ES-I3 (cell line): ENCODE results near the gene FAM161A.
"Not testable (repeated sequence)": the region's sequence is repeated elsewhere in the genome, so short reads cannot be mapped to it uniquely, and the experiment has no call there.

Source experiments
- H3K36me3 ChIP-seq: 2 replicates; pipeline ENCODE4 v1.6.1; 2013; ENCODE audit warnings: mild to moderate bottlenecking, low read length, control low read depth, moderate library complexity; ENCODE audit not compliant: insufficient read depth
- H3K4me1 ChIP-seq: 2 replicates; pipeline ENCODE4 v1.6.1; 2013; ENCODE audit warnings: mild to moderate bottlenecking, control low read depth, low read length; ENCODE audit not compliant: insufficient read depth
- H3K9ac ChIP-seq: 2 replicates; pipeline ENCODE4 v1.6.1; 2013; ENCODE audit warnings: low read depth, mild to moderate bottlenecking, low read length, moderate library complexity
- H3K9me3 ChIP-seq: 2 replicates; pipeline ENCODE4 v1.6.1; 2013; ENCODE audit warnings: mild to moderate bottlenecking, low read length, moderate library complexity; ENCODE audit not compliant: control insufficient read depth, insufficient read depth

Gene FAM161A

GRCh38 chr2:61811821-61812220, 42.0 kb downstream of the FAM161A start:
- H3K9ac ChIP-seq = no peak overlapping the region
- H3K4me1 ChIP-seq = no peaks in the 10 kb centered on the region
- no peaks in the 10 kb centered on the region for H3K36me3 ChIP-seq
- H3K9me3 ChIP-seq = no peaks in the 10 kb centered on the region

- H3K9ac ChIP-seq, H3K9me3 ChIP-seq, H3K4me1 ChIP-seq, H3K36me3 ChIP-seq: not testable (repeated sequence)
Observed at GRCh38 chr2:61810203-61810602, 43.7 kb downstream of the FAM161A start.

- H3K9me3 ChIP-seq = not testable (repeated sequence)
Observed at GRCh38 chr2:61808693-61809092, 45.2 kb downstream of the FAM161A start.

GRCh38 chr2:61807036-61807757, 46.7 kb downstream of the FAM161A start:
- Histone ChIP-seq H3K4me1 (no peaks in the 10 kb centered on the region), H3K9me3 (no peaks in the 10 kb centered on the region)

More at GRCh38 chr2:61808693-61809092, 45.2 kb downstream of the FAM161A start:
- H3K36me3 ChIP-seq, H3K9ac ChIP-seq, H3K4me1 ChIP-seq: not testable (repeated sequence)

GRCh38 chr2:61802548-61802947, 51.3 kb downstream of the FAM161A start:
- no peaks in the 10 kb centered on the region for H3K9me3 ChIP-seq
- H3K4me1 ChIP-seq = no peaks in the 10 kb centered on the region
- H3K36me3 ChIP-seq = no peaks in the 10 kb centered on the region
- no peak overlapping the region for H3K9ac ChIP-seq

More at GRCh38 chr2:61807036-61807757, 46.7 kb downstream of the FAM161A start:
- Histone ChIP-seq H3K36me3 (no peaks in the 10 kb centered on the region), H3K9ac (no peak overlapping the region)

GRCh38 chr2:61799099-61799498, 54.8 kb downstream of the FAM161A start:
- H3K9me3 ChIP-seq = no peaks in the 10 kb centered on the region
- H3K9ac ChIP-seq = no peak overlapping the region
- no peaks in the 10 kb centered on the region for H3K4me1 ChIP-seq
- H3K36me3 ChIP-seq = no peaks in the 10 kb centered on the region

GRCh38 chr2:61797446-61797845, 56.4 kb downstream of the FAM161A start:
- H3K4me1 ChIP-seq, H3K9me3 ChIP-seq: not testable (repeated sequence)

GRCh38 chr2:61795408-61795807, 58.5 kb downstream of the FAM161A start:
- Histone ChIP-seq H3K9ac (no peak overlapping the region), H3K9me3 (no peaks in the 10 kb centered on the region), H3K36me3 (no peaks in the 10 kb centered on the region), H3K4me1 (no peaks in the 10 kb centered on the region)

More at GRCh38 chr2:61797446-61797845, 56.4 kb downstream of the FAM161A start:
- H3K36me3 ChIP-seq, H3K9ac ChIP-seq: not testable (repeated sequence)

- Histone ChIP-seq H3K9me3 (no peaks in the 10 kb centered on the region), H3K4me1 (no peaks in the 10 kb centered on the region), H3K9ac (peak overlapping the region; percentile 62; the same call in 1 of the 2 replicates), H3K36me3 (no peaks in the 10 kb centered on the region)
Observed at GRCh38 chr2:61793389-61793836, 60.4 kb downstream of the FAM161A start.

GRCh38 chr2:61792355-61792890, 61.4 kb downstream of the FAM161A start:
- H3K9ac ChIP-seq = no peak overlapping the region
- no peaks in the 10 kb centered on the region for H3K9me3 ChIP-seq
- no peaks in the 10 kb centered on the region for H3K4me1 ChIP-seq
- H3K36me3 ChIP-seq = no peaks in the 10 kb centered on the region

GRCh38 chr2:61789807-61790602, 63.9 kb downstream of the FAM161A start:
- Histone ChIP-seq H3K36me3 (no peaks in the 10 kb centered on the region), H3K9ac (no peak overlapping the region), H3K9me3 (no peaks in the 10 kb centered on the region), H3K4me1 (no peaks in the 10 kb centered on the region)

GRCh38 chr2:61787941-61788563, 65.8 kb downstream of the FAM161A start:
- Histone ChIP-seq H3K4me1 (no peaks in the 10 kb centered on the region), H3K9me3 (no peaks in the 10 kb centered on the region), H3K9ac (no peak overlapping the region), H3K36me3 (no peaks in the 10 kb centered on the region)

GRCh38 chr2:61786876-61787275, 67.0 kb downstream of the FAM161A start:
- Histone ChIP-seq H3K9me3 (no peaks in the 10 kb centered on the region), H3K36me3 (no peaks in the 10 kb centered on the region), H3K9ac (no peak overlapping the region), H3K4me1 (no peaks in the 10 kb centered on the region)

- no peaks in the 10 kb centered on the region for H3K9me3 ChIP-seq
- H3K9ac ChIP-seq = no peak overlapping the region
- no peaks in the 10 kb centered on the region for H3K4me1 ChIP-seq
- no peaks in the 10 kb centered on the region for H3K36me3 ChIP-seq
Observed at GRCh38 chr2:61785583-61785982, 68.3 kb downstream of the FAM161A start.
